Spleen (tissue), 11 donors: Measurements from ENCODE around the gene ITIH2. TPM values are rescaled to one million over a fixed set of nuclear protein-coding genes. Genes with fewer than 3 reads are reported as not detected.
A peak's percentile ranks its signal among the peaks of the same experiment; 100 is the strongest.

ENCODE experiments used
- DNase-seq: peaks from one replicate; pipeline ENCODE4 v3.0.0-alpha.2; 2020
- H3K27ac ChIP-seq, 8 donors: fragments of 200-600 bp; sonication (generic) in 7 of 8; 1 replicate in 4 of 8; 2 replicates in 4 of 8; pipeline versions ENCODE4 v1.5.0 to v1.8.0; 2016 to 2021; ENCODE audit warnings: inconsistent platforms in 4 of 8, mild to moderate bottlenecking in 4 of 8, moderate library complexity in 1 of 8
- H3K27me3 ChIP-seq, 7 donors: fragments of 200-600 bp; sonication (generic) in 6 of 7; replicated peaks in 1 of 7; 1 replicate in 4 of 7; 2 replicates in 3 of 7; pipeline versions ENCODE4 v1.5.0 to v1.8.0; 2016 to 2021; ENCODE audit warnings: inconsistent platforms in 3 of 7, mild to moderate bottlenecking in 1 of 7
- H3K36me3 ChIP-seq, 6 donors: fragments of 200-600 bp; sonication (generic) in 5 of 6; 1 replicate in 4 of 6; 2 replicates in 2 of 6; pipeline versions ENCODE4 v1.5.0 to v1.8.0; 2016 to 2021; ENCODE audit warnings: inconsistent platforms in 2 of 6
- H3K4me1 ChIP-seq, 6 donors: fragments of 200-600 bp; sonication (generic) in 5 of 6; 1 replicate in 3 of 6; 2 replicates in 3 of 6; pipeline versions ENCODE4 v1.5.0 to v1.8.0; 2016 to 2021; ENCODE audit warnings: inconsistent platforms in 3 of 6
- H3K4me3 ChIP-seq, 8 donors: fragments of 200-600 bp; sonication (generic) in 7 of 8; 1 replicate in 4 of 8; 2 replicates in 4 of 8; pipeline versions ENCODE4 v1.5.0 to v1.8.0; 2016 to 2021; ENCODE audit warnings: inconsistent platforms in 4 of 8, mild to moderate bottlenecking in 4 of 8, moderate library complexity in 2 of 8
- H3K9me3 ChIP-seq, 8 donors: fragments of 200-600 bp; sonication (generic) in 7 of 8; 1 replicate in 4 of 8; 2 replicates in 4 of 8; pipeline versions ENCODE4 v1.5.0 to v1.8.0; 2016 to 2021; ENCODE audit warnings: inconsistent platforms in 4 of 8
- POLR2A ChIP-seq, 3 donors: fragments of 450-650 bp; IDR thresholded peaks; one replicate each; pipeline ENCODE4 v1.5.1; 2017; ENCODE audit warnings: antibody characterized with exemption in 3 of 3, mild to moderate bottlenecking in 1 of 3
- POLR2AphosphoS5 ChIP-seq, 3 donors: sonication (generic); formaldehyde crosslinking; IDR thresholded peaks; one replicate each; pipeline ENCODE4 v1.5.1; 2017; ENCODE audit warnings: antibody characterized with exemption in 3 of 3
- WGBS, 5 donors: extraction: QIAGEN DNeasy Blood & Tissue Kit in 3 of 5; methylation state at CpG; one replicate each; pipeline versions ENCODE4 v1.1.5 to v1.1.7; 2013 to 2018; 5-methylcytosine and 5-hydroxymethylcytosine counted together
- intact Hi-C: fragments of 100-400 bp; cut with DNase I; formaldehyde crosslinking; loops from one replicate; pipeline ENCODE4 v1.15.0; 2023; ENCODE audit warnings: low total_unique reads
- polyA plus RNA-seq, 3 donors: library from polyadenylated mRNA; stranded (reverse); fragments of 200-250 nt; gene quantifications; one replicate each; pipeline ENCODE4 v1.2.1, GENCODE V29; 2013
- total RNA-seq, 7 donors: library from RNA; depleted of rRNA in 3 of 7; stranded (reverse); fragments of >200 nt in 3 of 7; fragmentation: NEBNext Ultra II Directional in 4 of 7; extraction: Animal tissue kit (Norgen Biotek cat#: 25700) in 4 of 7; gene quantifications; one replicate each; pipeline versions ENCODE4 v1.1.0 to v1.2.1, GENCODE V29; 2016 to 2021
- TF ChIP-seq, protein P1 (sequence below), 11 experiments: fragments of 200-600 bp in 7 of 11; fragments of 450-650 bp in 4 of 11; sonication (generic) in 4 of 11; IDR thresholded peaks in 8 of 11; conservative IDR thresholded peaks in 3 of 11; 1 replicate in 7 of 11; 2 replicates in 4 of 11; pipeline versions ENCODE4 v1.4.0 to v1.8.0; 2016 to 2021; ENCODE audit warnings: antibody characterized with exemption in 11 of 11, inconsistent platforms in 4 of 11, mild to moderate bottlenecking in 1 of 11
- donor health status: healthy with polysubstance abuse.
- donor health status: DM: no; HTN: no; CAD: no; lungs with moderate emphysema.
- donor health status: DM: no; HTN: no; CAD: no.
- donor health status: Bipolar disorder and iron deficiency.
- donor health status: healthy.
- donor health status: DM: no; HTN: no; CAD: no.
- donor health status: DM: yes; HTN: yes; CAD: no.

The ITIH2 gene
- total and polyA plus RNA-seq, 10 donors: not detected

- Histone ChIP-seq H3K9me3 (no peaks in the 10 kb centered on the region), H3K4me1 (peaks cover 24 to 88% (median 74%) of the 10 kb centered on the region in 6 donors), H3K36me3 (peaks cover 0 to 26% (median 2%) of the 10 kb centered on the region in 6 donors), H3K27me3 (no peaks in the 10 kb centered on the region), H3K4me3 (peak overlapping the region; percentile 70 to 99 (median 90)), H3K27ac (peak overlapping the region in 7 of 8 donors; percentile 81 to 92 (median 87))
- 2 to 5% (median 4%) methylated on average over 16 to 26 of the region's 26 CpGs for WGBS, 5 donors
- intact Hi-C loops: no loop called here
- no peak for DNase-seq
- no peak for TF ChIP-seq POLR2AphosphoS5 (IDR thresholded peaks at IDR 0.05)
- no peak for TF ChIP-seq POLR2A (IDR thresholded peaks at IDR 0.05)
- TF ChIP-seq, protein P1, sequence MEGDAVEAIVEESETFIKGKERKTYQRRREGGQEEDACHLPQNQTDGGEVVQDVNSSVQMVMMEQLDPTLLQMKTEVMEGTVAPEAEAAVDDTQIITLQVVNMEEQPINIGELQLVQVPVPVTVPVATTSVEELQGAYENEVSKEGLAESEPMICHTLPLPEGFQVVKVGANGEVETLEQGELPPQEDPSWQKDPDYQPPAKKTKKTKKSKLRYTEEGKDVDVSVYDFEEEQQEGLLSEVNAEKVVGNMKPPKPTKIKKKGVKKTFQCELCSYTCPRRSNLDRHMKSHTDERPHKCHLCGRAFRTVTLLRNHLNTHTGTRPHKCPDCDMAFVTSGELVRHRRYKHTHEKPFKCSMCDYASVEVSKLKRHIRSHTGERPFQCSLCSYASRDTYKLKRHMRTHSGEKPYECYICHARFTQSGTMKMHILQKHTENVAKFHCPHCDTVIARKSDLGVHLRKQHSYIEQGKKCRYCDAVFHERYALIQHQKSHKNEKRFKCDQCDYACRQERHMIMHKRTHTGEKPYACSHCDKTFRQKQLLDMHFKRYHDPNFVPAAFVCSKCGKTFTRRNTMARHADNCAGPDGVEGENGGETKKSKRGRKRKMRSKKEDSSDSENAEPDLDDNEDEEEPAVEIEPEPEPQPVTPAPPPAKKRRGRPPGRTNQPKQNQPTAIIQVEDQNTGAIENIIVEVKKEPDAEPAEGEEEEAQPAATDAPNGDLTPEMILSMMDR (IDR thresholded peaks at IDR 0.05 in 8 of 11, conservative IDR thresholded peaks at IDR 0.05 in 3 of 11): no peak
These were observed 84.2 kb downstream of the ITIH2 start for GRCh38 chr10:7787150-7787856.

- peak; percentile 99 for DNase-seq
- H3K9me3 ChIP-seq: no peaks in the 10 kb centered on the region
- H3K27me3 ChIP-seq: no peaks in the 10 kb centered on the region
- TF ChIP-seq POLR2A (IDR thresholded peaks at IDR 0.05): peak in 1 of 3 donors; percentile 7
- TF ChIP-seq, protein P1 (IDR thresholded peaks at IDR 0.05 in 8 of 11, conservative IDR thresholded peaks at IDR 0.05 in 3 of 11): peak in 4 of 11 experiments; percentile 33 to 47 (median 37)
- TF ChIP-seq POLR2AphosphoS5 (IDR thresholded peaks at IDR 0.05): peak; percentile 94 to 97 (median 94)
- peak within 1 kb of the TSS; percentile 70 to 99 (median 90) for H3K4me3 ChIP-seq
- H3K36me3 ChIP-seq: peaks cover 0 to 28% (median 3%) of the 10 kb centered on the region in 6 donors
- H3K4me1 ChIP-seq: peaks cover 24 to 90% (median 81%) of the 10 kb centered on the region in 6 donors
- WGBS, 5 donors: 1 to 2% (median 1%) methylated on average over 34 to 59 of the region's 59 CpGs
- H3K27ac ChIP-seq: peak within 1 kb of the TSS; percentile 71 to 92 (median 87)
- intact Hi-C loops: no loop called here
These were observed 84.9 kb downstream of the ITIH2 start, which contains the start of the genes ATP5F1C and KIN for GRCh38 chr10:7787857-7788638. ATP5F1C (plus strand) TSS chr10:7788177; CDS start chr10:7788208, 31 bp downstream. KIN (minus strand) TSS chr10:7787993; CDS start chr10:7787933, 60 bp downstream.

DNA sequence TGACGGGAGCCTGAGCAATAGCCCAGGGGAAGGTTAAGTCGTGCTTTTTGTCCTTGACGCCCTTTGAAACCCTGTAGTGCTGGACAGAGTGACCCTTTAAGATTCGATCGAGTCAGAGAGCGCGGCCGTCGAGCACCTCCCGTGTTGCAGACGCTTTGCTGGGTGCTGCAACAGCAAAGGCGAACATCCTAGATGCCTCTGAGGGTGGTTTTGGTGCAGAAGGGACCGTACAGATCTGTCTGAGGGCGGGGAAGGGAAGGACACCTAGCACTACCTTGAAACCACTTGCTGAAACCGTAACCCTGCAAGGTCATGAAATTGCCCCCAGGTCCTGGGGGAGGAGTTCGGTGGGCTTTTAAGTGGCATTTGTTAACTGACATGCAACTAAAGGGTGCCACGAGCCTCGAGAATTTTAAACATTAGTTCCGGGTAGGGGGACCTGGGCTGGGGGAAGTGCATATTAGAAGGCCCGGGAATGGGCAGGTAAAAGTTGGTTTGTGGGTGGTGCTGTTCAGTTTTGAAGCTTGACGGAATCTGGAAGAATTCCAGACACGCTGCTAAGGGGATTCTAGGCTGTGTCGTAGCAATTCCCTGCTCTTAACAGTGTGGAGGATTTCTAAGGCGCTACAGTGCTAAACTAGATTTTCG is 85.6 kb downstream of the ITIH2 start:
- no peak for DNase-seq
- 4 to 6% (median 5%) methylated on average over 22 to 25 of the region's 25 CpGs for WGBS, 5 donors
- TF ChIP-seq POLR2AphosphoS5 (IDR thresholded peaks at IDR 0.05) (no peak), POLR2A (IDR thresholded peaks at IDR 0.05) (no peak)
- TF ChIP-seq, protein P1 (IDR thresholded peaks at IDR 0.05 in 8 of 11, conservative IDR thresholded peaks at IDR 0.05 in 3 of 11): no peak
- Histone ChIP-seq H3K9me3 (no peaks in the 10 kb centered on the region), H3K36me3 (peaks cover 0 to 29% (median 4%) of the 10 kb centered on the region in 6 donors), H3K27me3 (no peaks in the 10 kb centered on the region), H3K4me1 (peaks cover 25 to 90% (median 83%) of the 10 kb centered on the region in 6 donors), H3K27ac (peak overlapping the region; percentile 71 to 92 (median 87)), H3K4me3 (peak overlapping the region; percentile 70 to 99 (median 90))
- intact Hi-C loops: no loop called here
